ENCODE results near the gene CACTIN. TPM values are rescaled to one million over a fixed set of nuclear protein-coding genes. Genes with fewer than 3 reads are reported as not detected.

The CACTIN gene
- total and polyA plus RNA-seq, 2 of the 4 experiments (the other 2 are of a cell fraction), result 10.8 to 19.5 TPM

DNA sequence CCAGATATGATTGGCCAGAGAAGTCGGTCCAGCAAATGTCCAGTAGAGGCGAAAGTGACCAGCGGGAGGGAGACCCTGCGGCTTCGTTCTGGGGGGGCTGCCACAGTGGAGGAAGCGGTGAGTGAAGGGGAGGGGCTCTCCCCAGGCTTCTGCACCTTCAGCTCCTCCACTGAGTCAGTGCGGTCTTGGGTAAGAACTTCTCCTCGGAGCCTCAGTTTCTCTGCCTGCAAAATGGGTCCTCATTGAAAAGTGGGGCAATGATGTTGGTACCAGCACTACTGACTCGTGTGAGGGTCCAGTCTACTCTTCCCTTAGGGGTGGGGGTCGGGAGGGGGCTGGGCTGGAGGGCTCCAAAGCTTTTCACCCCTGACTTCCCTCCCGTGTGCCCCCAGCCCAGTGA lies 37.2 kb downstream of the CACTIN start:
- ChIA-PET CTCF (no interaction called here), POLR2A (ENCODE audit: unreplicated experiment) (no interaction called here)
- no peak overlapping the region for H2AK5ac ChIP-seq (ENCODE audit: low read depth, low read length)
- H3K56ac ChIP-seq (ENCODE audit: extremely low read depth, insufficient read depth, low read length), result no peak overlapping the region
- no peak overlapping the region for H3K9ac ChIP-seq (ENCODE audit: low read depth, low read length)
- no peak for ATAC-seq (ENCODE audit: low read depth)
- H4K20me1 ChIP-seq (ENCODE audit: insufficient read depth, low read length), result no peaks in the 10 kb centered on the region
- H3K9me3 ChIP-seq (ENCODE audit: control insufficient read depth, insufficient read depth, low read length), result no peaks in the 10 kb centered on the region; the same call in 1 of the 2 replicates
- peak overlapping the region; percentile 52 for H2AFZ ChIP-seq (replicated peaks; ENCODE audit: low read length, poor library complexity)
- no peak overlapping the region for H3K4ac ChIP-seq (ENCODE audit: low read depth, low read length)
- no peak overlapping the region for H3K23ac ChIP-seq (ENCODE audit: low read depth, low read length)
- no CpG with 5 or more reads among the region's 11 CpGs for WGBS, 2 experiments (ENCODE audit: extremely low coverage in 2 of 2, insufficient read length in 1 of 2)
- H3K14ac ChIP-seq (replicated peaks; ENCODE audit: low read depth, low read length), result no peak overlapping the region
- no peak for TF ChIP-seq FOS (IDR thresholded peaks at IDR 0.05; ENCODE audit: low read depth, low read length)
- TF ChIP-seq, protein P1, sequence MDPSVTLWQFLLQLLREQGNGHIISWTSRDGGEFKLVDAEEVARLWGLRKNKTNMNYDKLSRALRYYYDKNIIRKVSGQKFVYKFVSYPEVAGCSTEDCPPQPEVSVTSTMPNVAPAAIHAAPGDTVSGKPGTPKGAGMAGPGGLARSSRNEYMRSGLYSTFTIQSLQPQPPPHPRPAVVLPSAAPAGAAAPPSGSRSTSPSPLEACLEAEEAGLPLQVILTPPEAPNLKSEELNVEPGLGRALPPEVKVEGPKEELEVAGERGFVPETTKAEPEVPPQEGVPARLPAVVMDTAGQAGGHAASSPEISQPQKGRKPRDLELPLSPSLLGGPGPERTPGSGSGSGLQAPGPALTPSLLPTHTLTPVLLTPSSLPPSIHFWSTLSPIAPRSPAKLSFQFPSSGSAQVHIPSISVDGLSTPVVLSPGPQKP (IDR thresholded peaks at IDR 0.05; ENCODE audit: borderline replicate concordance, low read depth, low read length), result no peak
- TF ChIP-seq, protein P2, sequence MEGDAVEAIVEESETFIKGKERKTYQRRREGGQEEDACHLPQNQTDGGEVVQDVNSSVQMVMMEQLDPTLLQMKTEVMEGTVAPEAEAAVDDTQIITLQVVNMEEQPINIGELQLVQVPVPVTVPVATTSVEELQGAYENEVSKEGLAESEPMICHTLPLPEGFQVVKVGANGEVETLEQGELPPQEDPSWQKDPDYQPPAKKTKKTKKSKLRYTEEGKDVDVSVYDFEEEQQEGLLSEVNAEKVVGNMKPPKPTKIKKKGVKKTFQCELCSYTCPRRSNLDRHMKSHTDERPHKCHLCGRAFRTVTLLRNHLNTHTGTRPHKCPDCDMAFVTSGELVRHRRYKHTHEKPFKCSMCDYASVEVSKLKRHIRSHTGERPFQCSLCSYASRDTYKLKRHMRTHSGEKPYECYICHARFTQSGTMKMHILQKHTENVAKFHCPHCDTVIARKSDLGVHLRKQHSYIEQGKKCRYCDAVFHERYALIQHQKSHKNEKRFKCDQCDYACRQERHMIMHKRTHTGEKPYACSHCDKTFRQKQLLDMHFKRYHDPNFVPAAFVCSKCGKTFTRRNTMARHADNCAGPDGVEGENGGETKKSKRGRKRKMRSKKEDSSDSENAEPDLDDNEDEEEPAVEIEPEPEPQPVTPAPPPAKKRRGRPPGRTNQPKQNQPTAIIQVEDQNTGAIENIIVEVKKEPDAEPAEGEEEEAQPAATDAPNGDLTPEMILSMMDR (conservative IDR thresholded peaks at IDR 0.05; ENCODE audit: low read depth, low read length), result no peak
- TF ChIP-seq, protein P3, sequence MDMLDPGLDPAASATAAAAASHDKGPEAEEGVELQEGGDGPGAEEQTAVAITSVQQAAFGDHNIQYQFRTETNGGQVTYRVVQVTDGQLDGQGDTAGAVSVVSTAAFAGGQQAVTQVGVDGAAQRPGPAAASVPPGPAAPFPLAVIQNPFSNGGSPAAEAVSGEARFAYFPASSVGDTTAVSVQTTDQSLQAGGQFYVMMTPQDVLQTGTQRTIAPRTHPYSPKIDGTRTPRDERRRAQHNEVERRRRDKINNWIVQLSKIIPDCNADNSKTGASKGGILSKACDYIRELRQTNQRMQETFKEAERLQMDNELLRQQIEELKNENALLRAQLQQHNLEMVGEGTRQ (IDR thresholded peaks at IDR 0.05; ENCODE audit: low read depth, low read length), result no peak
- H3K9me1 ChIP-seq (ENCODE audit: insufficient read depth, low read length), result no peaks in the 10 kb centered on the region
- H3K27ac ChIP-seq (ENCODE audit: insufficient read depth, low read length), result no peak overlapping the region
- H3K18ac ChIP-seq (ENCODE audit: low read depth, low read length), result no peak overlapping the region
- H3K36me3 ChIP-seq (ENCODE audit: control insufficient read depth, insufficient read depth, low read length), result no peaks in the 10 kb centered on the region
- dilution Hi-C loops (cut with HindIII; ENCODE audit: low sequenced_read_pairs, unreplicated experiment) (no loop called here), in situ Hi-C loops (cut with MboI; ENCODE audit: low sequenced_read_pairs) (no loop called here), intact Hi-C loops (cut with micrococcal nuclease) (no loop called here)
- no peak overlapping the region for H2BK5ac ChIP-seq (ENCODE audit: low read depth, low read length, poor library complexity, severe bottlenecking)
- no peak overlapping the region for H4K91ac ChIP-seq (ENCODE audit: insufficient read depth, low read depth, low read length)
- H3K4me1 ChIP-seq (ENCODE audit: control insufficient read depth, insufficient read depth, low read length), result no peaks in the 10 kb centered on the region
- H4K5ac ChIP-seq (ENCODE audit: low read depth, low read length), result no peak overlapping the region
- H2BK20ac ChIP-seq (ENCODE audit: low read depth, low read length), result no peak overlapping the region
- H2BK15ac ChIP-seq (ENCODE audit: low read depth, low read length), result no peak overlapping the region
- no peak overlapping the region for H4K8ac ChIP-seq (ENCODE audit: low read depth in 2 of 2, low read length in 2 of 2)
- H3K79me1 ChIP-seq (ENCODE audit: low read depth in 1 of 2, low read length in 2 of 2), result no peaks in the 10 kb centered on the region
- no peak overlapping the region for H2BK120ac ChIP-seq (ENCODE audit: low read depth, low read length)
- no peak overlapping the region for H2AK9ac ChIP-seq (replicated peaks; ENCODE audit: low read depth, low read length, poor library complexity)
- H3K4me2 ChIP-seq (ENCODE audit: low read depth, low read length), result no peak overlapping the region
- no peak for DNase-seq
- BruUV-seq (replicated peaks), result no TSS peak
- no peak overlapping the region for H3K4me3 ChIP-seq (ENCODE audit: insufficient read depth, low read depth, low read length)
- peaks cover 13% of the 10 kb centered on the region for H3K27me3 ChIP-seq (ENCODE audit: control insufficient read depth, insufficient read depth, low read length)

Data from IMR-90 (cell line).